Neural cell (in vitro differentiated cells): ENCODE measurements around the gene TTC23L. TPM values are rescaled to one million over a fixed set of nuclear protein-coding genes. Genes with fewer than 3 reads are reported as not detected.

ENCODE experiments used
- H2AFZ ChIP-seq: fragments of 200-600, 300-800 bp; sonication (generic), shearing (Covaris generic); 2 replicates; pipeline ENCODE4 v1.6.0; 2014; ENCODE audit warnings: low read depth, mild to moderate bottlenecking, antibody characterized with exemption, low read length, moderate library complexity
- H3F3A ChIP-seq: fragments of 200-600 bp; shearing (Covaris generic); 2 replicates; pipeline ENCODE4 v1.6.1; 2016; ENCODE audit warnings: mild to moderate bottlenecking, moderate library complexity, mixed read lengths, antibody characterized with exemption, low read length; ENCODE audit not compliant: insufficient read depth, poor library complexity, severe bottlenecking
- H3K27ac ChIP-seq: fragments of 200-600, 300-800 bp; sonication (generic), shearing (Covaris generic); 2 replicates; pipeline ENCODE4 v1.5.1; 2014; ENCODE audit warnings: mild to moderate bottlenecking, low read length, moderate library complexity
- H3K27me3 ChIP-seq: fragments of 300-800, 200-600 bp; sonication (generic), shearing (Covaris generic); 2 replicates; pipeline ENCODE4 v1.6.0; 2014; ENCODE audit warnings: mild to moderate bottlenecking, low read depth, low read length, moderate library complexity; ENCODE audit not compliant: insufficient read depth
- H3K36me3 ChIP-seq: fragments of 300-800, 200-600 bp; sonication (generic), shearing (Covaris generic); 2 replicates; pipeline ENCODE4 v1.5.1; 2014; ENCODE audit warnings: mild to moderate bottlenecking, antibody characterized with exemption, low read length, moderate library complexity; ENCODE audit not compliant: insufficient read depth
- H3K4me2 ChIP-seq: fragments of 300-800, 200-600 bp; sonication (generic), shearing (Covaris generic); 2 replicates; pipeline ENCODE4 v1.6.0; 2014; ENCODE audit warnings: mild to moderate bottlenecking, low read length
- H3K4me3 ChIP-seq: fragments of 300-800, 200-600 bp; sonication (generic), shearing (Covaris generic); 2 replicates; pipeline ENCODE4 v1.5.1; 2014; ENCODE audit warnings: mild to moderate bottlenecking, low read length, moderate library complexity
- H3K79me2 ChIP-seq: fragments of 200-600 bp; shearing (Covaris generic); replicated peaks from 2 replicates; pipeline ENCODE4 v1.6.0; 2014; ENCODE audit warnings: mild to moderate bottlenecking, low read length, moderate library complexity; ENCODE audit not compliant: insufficient read depth
- H3K9ac ChIP-seq: fragments of 300-800, 200-600 bp; sonication (generic), shearing (Covaris generic); 2 replicates; pipeline ENCODE4 v1.6.1; 2016; ENCODE audit warnings: mild to moderate bottlenecking, low read length, mixed read lengths
- H3K9me2 ChIP-seq: fragments of 200-600 bp; shearing (Covaris generic); 2 replicates; pipeline ENCODE4 v1.6.1; 2016; ENCODE audit warnings: mild to moderate bottlenecking, low read length, mixed read lengths; ENCODE audit not compliant: insufficient read depth
- H3K9me3 ChIP-seq: fragments of 200-600, 300-800 bp; sonication (generic), shearing (Covaris generic); 2 replicates; pipeline ENCODE4 v1.6.1; 2016; ENCODE audit warnings: mild to moderate bottlenecking, mixed run types, low read length, moderate library complexity, mixed read lengths
- H4K20me1 ChIP-seq: fragments of 200-600 bp; shearing (Covaris generic); 2 replicates; pipeline ENCODE4 v1.6.1; 2016; ENCODE audit warnings: mild to moderate bottlenecking, mixed run types; ENCODE audit not compliant: insufficient read depth
- EP300 ChIP-seq: fragments of 450-650 bp; conservative IDR thresholded peaks from 2 replicates; pipeline ENCODE4 v1.6.1; 2014; ENCODE audit warnings: antibody characterized with exemption, mild to moderate bottlenecking, moderate library complexity; ENCODE audit not compliant: poor library complexity, severe bottlenecking
- EZH2 ChIP-seq: fragments of 200-600, 300-800 bp; shearing (Covaris generic), sonication (generic); IDR thresholded peaks from 2 replicates; pipeline ENCODE4 v1.6.1; 2014; ENCODE audit warnings: antibody characterized with exemption, low read length, borderline replicate concordance, mild to moderate bottlenecking; ENCODE audit not compliant: insufficient read depth, poor library complexity, severe bottlenecking
- MXI1 ChIP-seq: fragments of 450-650 bp; conservative IDR thresholded peaks from 2 replicates; pipeline ENCODE4 v1.6.1; 2014; ENCODE audit warnings: antibody characterized with exemption, mild to moderate bottlenecking; ENCODE audit not compliant: poor library complexity, severe bottlenecking
- POLR2AphosphoS5 ChIP-seq: IDR thresholded peaks from 2 replicates; pipeline ENCODE4 v1.6.1; 2012
- RAD21 ChIP-seq: fragments of 450-650 bp; conservative IDR thresholded peaks from 2 replicates; pipeline ENCODE4 v1.6.1; 2014; ENCODE audit warnings: antibody characterized with exemption, mild to moderate bottlenecking, moderate library complexity
- SMC3 ChIP-seq: fragments of 450-650 bp; conservative IDR thresholded peaks from 2 replicates; pipeline ENCODE4 v1.6.1; 2014; ENCODE audit warnings: antibody characterized with exemption, mild to moderate bottlenecking, moderate library complexity; ENCODE audit not compliant: poor library complexity
- TAF1 ChIP-seq: IDR thresholded peaks from 2 replicates; pipeline ENCODE4 v1.6.1; 2012; ENCODE audit warnings: low read depth
- polyA plus RNA-seq: library from polyadenylated mRNA; depleted of rRNA; stranded (reverse); fragments of >200 nt; gene quantifications from 2 replicates; pipeline ENCODE4 v1.2.3, GENCODE V29; 2014
- TF ChIP-seq, protein P1 (sequence below): fragments of 450-650 bp; IDR thresholded peaks from 2 replicates; pipeline ENCODE4 v1.5.1; 2014; ENCODE audit warnings: antibody characterized with exemption, mild to moderate bottlenecking, moderate library complexity; ENCODE audit not compliant: poor library complexity, severe bottlenecking
- TF ChIP-seq, protein P2 (sequence below): IDR thresholded peaks from 2 replicates; pipeline ENCODE4 v1.6.1; 2012; ENCODE audit warnings: borderline replicate concordance

Gene TTC23L
- polyA plus RNA-seq, 1 donor from 2014 or later, result 8.3 TPM

DNA sequence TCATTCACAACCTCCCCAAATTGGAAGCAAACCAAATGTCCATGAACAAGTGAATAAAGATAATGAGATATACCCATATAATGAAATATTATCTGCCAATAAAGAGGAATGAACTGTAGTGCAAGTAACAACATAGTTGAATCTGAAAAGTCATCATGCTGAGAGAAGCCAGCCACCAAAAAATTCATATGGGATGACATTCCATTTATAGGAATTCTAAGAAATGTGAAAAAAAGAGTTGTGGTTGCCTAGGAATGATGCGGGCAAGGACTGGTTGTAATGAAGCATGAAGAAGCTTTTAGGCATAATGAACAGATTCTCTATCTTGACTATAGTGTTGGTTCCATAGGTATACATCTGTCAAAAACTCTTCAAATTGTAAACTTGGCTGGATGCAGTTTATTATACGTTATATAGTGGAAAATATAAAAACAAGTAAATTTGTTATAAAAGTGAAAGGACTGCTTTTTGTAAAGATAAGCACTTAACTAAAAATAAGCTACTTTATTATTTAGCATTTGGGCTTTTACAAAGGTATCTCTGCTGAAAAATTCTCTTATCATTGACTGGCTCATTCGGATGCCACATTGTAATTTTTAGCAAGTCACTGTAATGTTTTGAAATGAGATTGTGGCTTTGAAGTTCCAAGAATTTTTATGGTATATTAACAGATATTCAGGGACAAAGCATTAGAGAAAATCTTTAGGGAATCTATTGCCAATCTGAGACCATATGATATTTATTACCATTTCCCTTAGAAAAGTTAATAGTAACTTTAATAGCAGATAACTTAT is 21.2 kb upstream of the TTC23L start:
- no peaks in the 10 kb centered on the region for H3K36me3 ChIP-seq
- H3K79me2 ChIP-seq, result no peaks in the 10 kb centered on the region
- H3K9ac ChIP-seq, result no peak overlapping the region
- H3K9me3 ChIP-seq, result no peaks in the 10 kb centered on the region
- no peaks in the 10 kb centered on the region for H3K9me2 ChIP-seq
- no peak overlapping the region for H3K4me3 ChIP-seq
- H4K20me1 ChIP-seq, result no peaks in the 10 kb centered on the region
- no peak overlapping the region for H3K27ac ChIP-seq
- no peak overlapping the region for H3K4me2 ChIP-seq
- H3F3A ChIP-seq, result no peaks in the 10 kb centered on the region
- no peak for TF ChIP-seq EZH2
- TF ChIP-seq, protein P1, sequence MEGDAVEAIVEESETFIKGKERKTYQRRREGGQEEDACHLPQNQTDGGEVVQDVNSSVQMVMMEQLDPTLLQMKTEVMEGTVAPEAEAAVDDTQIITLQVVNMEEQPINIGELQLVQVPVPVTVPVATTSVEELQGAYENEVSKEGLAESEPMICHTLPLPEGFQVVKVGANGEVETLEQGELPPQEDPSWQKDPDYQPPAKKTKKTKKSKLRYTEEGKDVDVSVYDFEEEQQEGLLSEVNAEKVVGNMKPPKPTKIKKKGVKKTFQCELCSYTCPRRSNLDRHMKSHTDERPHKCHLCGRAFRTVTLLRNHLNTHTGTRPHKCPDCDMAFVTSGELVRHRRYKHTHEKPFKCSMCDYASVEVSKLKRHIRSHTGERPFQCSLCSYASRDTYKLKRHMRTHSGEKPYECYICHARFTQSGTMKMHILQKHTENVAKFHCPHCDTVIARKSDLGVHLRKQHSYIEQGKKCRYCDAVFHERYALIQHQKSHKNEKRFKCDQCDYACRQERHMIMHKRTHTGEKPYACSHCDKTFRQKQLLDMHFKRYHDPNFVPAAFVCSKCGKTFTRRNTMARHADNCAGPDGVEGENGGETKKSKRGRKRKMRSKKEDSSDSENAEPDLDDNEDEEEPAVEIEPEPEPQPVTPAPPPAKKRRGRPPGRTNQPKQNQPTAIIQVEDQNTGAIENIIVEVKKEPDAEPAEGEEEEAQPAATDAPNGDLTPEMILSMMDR, result no peak
- TF ChIP-seq RAD21, result no peak
- TF ChIP-seq SMC3, result no peak
- TF ChIP-seq POLR2AphosphoS5, result no peak
- no peak for TF ChIP-seq MXI1
- TF ChIP-seq EP300, result no peak
- TF ChIP-seq TAF1, result no peak
- H3K27me3 ChIP-seq, result no peaks in the 10 kb centered on the region
- H2AFZ ChIP-seq, result no peak overlapping the region

GRCh38 chr5:34818717-34819116 is 20.2 kb upstream of the TTC23L start:
- Histone ChIP-seq H3K9ac (no peak overlapping the region), H3K79me2 (no peaks in the 10 kb centered on the region), H3K27ac (no peak overlapping the region), H3K27me3 (no peaks in the 10 kb centered on the region), H3K9me2 (no peaks in the 10 kb centered on the region), H3K36me3 (no peaks in the 10 kb centered on the region), H3K4me3 (no peak overlapping the region), H3F3A (no peaks in the 10 kb centered on the region), H3K9me3 (no peaks in the 10 kb centered on the region), H3K4me2 (no peak overlapping the region), H2AFZ (no peak overlapping the region), H4K20me1 (no peaks in the 10 kb centered on the region)
- TF ChIP-seq EP300 (no peak), TAF1 (no peak), RAD21 (no peak), MXI1 (no peak), POLR2AphosphoS5 (no peak), EZH2 (no peak), SMC3 (no peak)
- TF ChIP-seq, protein P2, sequence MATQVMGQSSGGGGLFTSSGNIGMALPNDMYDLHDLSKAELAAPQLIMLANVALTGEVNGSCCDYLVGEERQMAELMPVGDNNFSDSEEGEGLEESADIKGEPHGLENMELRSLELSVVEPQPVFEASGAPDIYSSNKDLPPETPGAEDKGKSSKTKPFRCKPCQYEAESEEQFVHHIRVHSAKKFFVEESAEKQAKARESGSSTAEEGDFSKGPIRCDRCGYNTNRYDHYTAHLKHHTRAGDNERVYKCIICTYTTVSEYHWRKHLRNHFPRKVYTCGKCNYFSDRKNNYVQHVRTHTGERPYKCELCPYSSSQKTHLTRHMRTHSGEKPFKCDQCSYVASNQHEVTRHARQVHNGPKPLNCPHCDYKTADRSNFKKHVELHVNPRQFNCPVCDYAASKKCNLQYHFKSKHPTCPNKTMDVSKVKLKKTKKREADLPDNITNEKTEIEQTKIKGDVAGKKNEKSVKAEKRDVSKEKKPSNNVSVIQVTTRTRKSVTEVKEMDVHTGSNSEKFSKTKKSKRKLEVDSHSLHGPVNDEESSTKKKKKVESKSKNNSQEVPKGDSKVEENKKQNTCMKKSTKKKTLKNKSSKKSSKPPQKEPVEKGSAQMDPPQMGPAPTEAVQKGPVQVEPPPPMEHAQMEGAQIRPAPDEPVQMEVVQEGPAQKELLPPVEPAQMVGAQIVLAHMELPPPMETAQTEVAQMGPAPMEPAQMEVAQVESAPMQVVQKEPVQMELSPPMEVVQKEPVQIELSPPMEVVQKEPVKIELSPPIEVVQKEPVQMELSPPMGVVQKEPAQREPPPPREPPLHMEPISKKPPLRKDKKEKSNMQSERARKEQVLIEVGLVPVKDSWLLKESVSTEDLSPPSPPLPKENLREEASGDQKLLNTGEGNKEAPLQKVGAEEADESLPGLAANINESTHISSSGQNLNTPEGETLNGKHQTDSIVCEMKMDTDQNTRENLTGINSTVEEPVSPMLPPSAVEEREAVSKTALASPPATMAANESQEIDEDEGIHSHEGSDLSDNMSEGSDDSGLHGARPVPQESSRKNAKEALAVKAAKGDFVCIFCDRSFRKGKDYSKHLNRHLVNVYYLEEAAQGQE, result no peak
- TF ChIP-seq, protein P1, result no peak
